Vagina (tissue), 2 donors: Measurements from ENCODE around the gene PDZK1.

Experiments used
- POLR2A ChIP-seq, 2 donors: fragments of 450-650 bp; IDR thresholded peaks; one replicate each; pipeline ENCODE4 v1.6.1; 2017; ENCODE audit warnings: antibody characterized with exemption in 2 of 2, mild to moderate bottlenecking in 2 of 2, moderate library complexity in 2 of 2
- POLR2AphosphoS5 ChIP-seq, 2 donors: sonication (generic); formaldehyde crosslinking; IDR thresholded peaks; one replicate each; pipeline ENCODE4 v1.9.0; 2017; ENCODE audit warnings: antibody characterized with exemption in 2 of 2, mild to moderate bottlenecking in 2 of 2, low read depth in 1 of 2; ENCODE audit not compliant: insufficient read depth in 1 of 2

- TF ChIP-seq POLR2A (IDR thresholded peaks at IDR 0.05) (no peak), POLR2AphosphoS5 (IDR thresholded peaks at IDR 0.05; ENCODE audit: insufficient read depth in 1 of 2, low read depth in 1 of 2) (no peak)
Observed at GRCh38 chr1:145710291-145711027, 3.3 kb upstream of the PDZK1 start.
